Right cardiac atrium (tissue), 5 donors: ENCODE results near the gene ERVW-1. TPM values are rescaled to one million over a fixed set of nuclear protein-coding genes. Genes with fewer than 3 reads are reported as not detected.
"Not testable (repeated sequence)": the region's sequence is repeated elsewhere in the genome, so short reads cannot be mapped to it uniquely, and the experiment has no call there.

Experiments used
- ATAC-seq, 2 donors: fragments of 200-7000 bp; cut with Tn5 transposase; one replicate each; pipeline versions ENCODE4 v1.8.0 to v1.9.1; 2020; ENCODE audit warnings: moderate library complexity in 2 of 2, mild to moderate bottlenecking in 1 of 2
- DNase-seq, 3 donors: peaks; one replicate each; pipeline ENCODE4 v3.0.0-alpha.2; 2020
- H3K27ac ChIP-seq: one replicate; pipeline ENCODE4 v1.5.1; 2013; ENCODE audit warnings: mild to moderate bottlenecking, low read length, control low read depth, moderate library complexity
- H3K27me3 ChIP-seq: one replicate; pipeline ENCODE4 v1.6.1; 2013; ENCODE audit not compliant: control insufficient read depth, insufficient read depth
- H3K4me1 ChIP-seq: one replicate; pipeline ENCODE4 v1.6.1; 2013; ENCODE audit warnings: low read length; ENCODE audit not compliant: control insufficient read depth, insufficient read depth
- H3K4me3 ChIP-seq: one replicate; pipeline ENCODE4 v1.5.1; 2013; ENCODE audit warnings: low read length, control low read depth
- H3K9me3 ChIP-seq: one replicate; pipeline ENCODE4 v1.6.1; 2013; ENCODE audit warnings: low read length; ENCODE audit not compliant: control insufficient read depth
- WGBS: extraction: QIAGEN DNeasy Blood & Tissue Kit; methylation state at CpG from one replicate; pipeline ENCODE4 v1.1.7; 2013; 5-methylcytosine and 5-hydroxymethylcytosine counted together
- intact Hi-C, 4 donors: fragments of 100-400 bp; cut with DNase I; formaldehyde crosslinking; loops; one replicate each; pipeline versions ENCODE4 v1.11.0 to v1.14.0; 2022 to 2023
- long read RNA-seq, 4 donors: library from polyadenylated mRNA; unstranded; transcript quantifications; one replicate each; pipeline ENCODE4 v2.0.0, GENCODE V29; 2020 to 2021
- polyA plus RNA-seq: library from polyadenylated mRNA; stranded (reverse); fragments of 200-250 nt; gene quantifications from one replicate; pipeline ENCODE4 v1.2.3, GENCODE V29; 2013
- total RNA-seq, 4 donors: library from RNA; stranded (reverse); fragmentation: NEBNext Ultra II Directional; extraction: Animal tissue kit (Norgen Biotek cat#: 25700); gene quantifications; one replicate each; pipeline ENCODE4 v1.2.1, GENCODE V29; 2021
- donor health status: healthy with polysubstance abuse.
- donor health status: DM: no; HTN: yes; CAD: no.
- donor health status: DM: no; HTN: no; CAD: no.
- donor health status: DM: no; HTN: yes; CAD: no; lungs with severe emphysema.
- donor health status: DM: yes; HTN: yes; CAD: no.

ERVW-1 gene
- total RNA-seq: not detected
- polyA plus RNA-seq: 0.07 TPM
- long read RNA-seq, donor 1: 0 reads
- long read RNA-seq, donor 2: 0 reads
- long read RNA-seq, donor 3: 0 reads
- long read RNA-seq, donor 4: 0 reads

- H3K27ac ChIP-seq, H3K9me3 ChIP-seq, H3K4me1 ChIP-seq, intact Hi-C loops, H3K27me3 ChIP-seq, DNase-seq, ATAC-seq, H3K4me3 ChIP-seq: not testable (repeated sequence)
- 94% methylated on average over 11 of the region's 11 CpGs for WGBS
These were observed at the start of gene ERVW-1 for GRCh38 chr7:92477681-92478080. Gene ERVW-1, minus strand, starts transcription at chr7:92477946. Its CDS starts 7,565 bp downstream, at chr7:92470381.

GRCh38 chr7:92523110-92523509, 45.4 kb upstream of the ERVW-1 start:
- Histone ChIP-seq H3K4me3 (no peak overlapping the region), H3K27me3 (no peaks in the 10 kb centered on the region), H3K9me3 (no peaks in the 10 kb centered on the region), H3K4me1 (no peaks in the 10 kb centered on the region), H3K27ac (no peak overlapping the region)
- ATAC-seq: no peak
- WGBS: 88% methylated on average over 2 of the region's 2 CpGs
- no peak for DNase-seq
- intact Hi-C loops: no loop called here

GRCh38 chr7:92520024-92520423, 42.3 kb upstream of the ERVW-1 start:
- Histone ChIP-seq H3K27me3 (no peaks in the 10 kb centered on the region), H3K27ac (no peak overlapping the region), H3K4me3 (no peak overlapping the region), H3K4me1 (no peaks in the 10 kb centered on the region), H3K9me3 (no peaks in the 10 kb centered on the region)
- intact Hi-C loops: no loop called here
- no peak for DNase-seq
- no peak for ATAC-seq
- 88% methylated on average over 1 of the region's 1 CpG for WGBS

GRCh38 chr7:92517631-92518030, 39.9 kb upstream of the ERVW-1 start:
- intact Hi-C loops: no loop called here
- WGBS: 85% methylated on average over 3 of the region's 3 CpGs

GRCh38 chr7:92513167-92513902, 35.6 kb upstream of the ERVW-1 start:
- Histone ChIP-seq H3K9me3 (no peaks in the 10 kb centered on the region), H3K27me3 (no peaks in the 10 kb centered on the region), H3K27ac (no peak overlapping the region), H3K4me3 (no peak overlapping the region), H3K4me1 (no peaks in the 10 kb centered on the region)
- ATAC-seq: no peak
- 62% methylated on average over 3 of the region's 3 CpGs for WGBS
- DNase-seq: no peak
- intact Hi-C loops: no loop called here

More at GRCh38 chr7:92517631-92518030, 39.9 kb upstream of the ERVW-1 start:
- no peak overlapping the region for H3K4me3 ChIP-seq
- H3K4me1 ChIP-seq: no peaks in the 10 kb centered on the region
- ATAC-seq (no peak), DNase-seq (no peak)
- H3K9me3 ChIP-seq: no peaks in the 10 kb centered on the region
- no peaks in the 10 kb centered on the region for H3K27me3 ChIP-seq
- no peak overlapping the region for H3K27ac ChIP-seq

- Histone ChIP-seq H3K9me3 (no peaks in the 10 kb centered on the region), H3K4me1 (no peaks in the 10 kb centered on the region), H3K4me3 (no peak overlapping the region), H3K27me3 (no peaks in the 10 kb centered on the region), H3K27ac (no peak overlapping the region)
- intact Hi-C loops: no loop called here
- ATAC-seq: no peak
- 94% methylated on average over 5 of the region's 5 CpGs for WGBS
- no peak for DNase-seq
These were observed 31.2 kb upstream of the ERVW-1 start for GRCh38 chr7:92508946-92509345.

- Histone ChIP-seq H3K27ac (no peak overlapping the region), H3K9me3 (no peaks in the 10 kb centered on the region), H3K4me3 (no peak overlapping the region), H3K27me3 (no peaks in the 10 kb centered on the region), H3K4me1 (no peaks in the 10 kb centered on the region)
- ATAC-seq (no peak), DNase-seq (no peak)
- intact Hi-C loops: no loop called here
- 75% methylated on average over 2 of the region's 2 CpGs for WGBS
These were observed 28.6 kb upstream of the ERVW-1 start for GRCh38 chr7:92506363-92506762.

- intact Hi-C loops: no loop called here
- Histone ChIP-seq H3K4me3 (no peak overlapping the region), H3K27me3 (no peaks in the 10 kb centered on the region), H3K4me1 (no peaks in the 10 kb centered on the region), H3K9me3 (no peaks in the 10 kb centered on the region), H3K27ac (no peak overlapping the region)
- 91% methylated on average over 3 of the region's 3 CpGs for WGBS
- ATAC-seq (no peak), DNase-seq (no peak)
These were observed 26.8 kb upstream of the ERVW-1 start for GRCh38 chr7:92504563-92504962.

GRCh38 chr7:92503767-92504166, 26.0 kb upstream of the ERVW-1 start:
- no peak for ATAC-seq
- Histone ChIP-seq H3K27ac (no peak overlapping the region), H3K4me1 (no peaks in the 10 kb centered on the region), H3K9me3 (no peaks in the 10 kb centered on the region), H3K27me3 (no peaks in the 10 kb centered on the region), H3K4me3 (no peak overlapping the region)
- no peak for DNase-seq
- intact Hi-C loops: no loop called here
- WGBS: 90% methylated on average over 2 of the region's 2 CpGs

- WGBS: 91% methylated on average over 2 of the region's 2 CpGs
- intact Hi-C loops: no loop called here
- ATAC-seq: no peak
- H3K27ac ChIP-seq: no peak overlapping the region
- no peak overlapping the region for H3K4me3 ChIP-seq
- H3K4me1 ChIP-seq: no peaks in the 10 kb centered on the region
- H3K27me3 ChIP-seq: no peaks in the 10 kb centered on the region
- no peak for DNase-seq
- H3K9me3 ChIP-seq: no peaks in the 10 kb centered on the region
These were observed 20.8 kb upstream of the ERVW-1 start for GRCh38 chr7:92498557-92498956.

GRCh38 chr7:92496876-92497275, 19.1 kb upstream of the ERVW-1 start:
- no peak overlapping the region for H3K27ac ChIP-seq
- WGBS: 88% methylated on average over 2 of the region's 2 CpGs
- H3K4me3 ChIP-seq: no peak overlapping the region
- peaks cover 1% of the 10 kb centered on the region for H3K4me1 ChIP-seq
- H3K9me3 ChIP-seq: no peaks in the 10 kb centered on the region
- DNase-seq: no peak
- no peaks in the 10 kb centered on the region for H3K27me3 ChIP-seq
- no peak for ATAC-seq
- intact Hi-C loops: no loop called here
